AG08395 (cell line): ENCODE measurements around the gene BRF1.

Experiments used
- DNase-seq: peaks from one replicate; pipeline ENCODE4 v3.0.0; 2012; ENCODE audit warnings: mixed read lengths, low spot score

BRF1 gene

DNA sequence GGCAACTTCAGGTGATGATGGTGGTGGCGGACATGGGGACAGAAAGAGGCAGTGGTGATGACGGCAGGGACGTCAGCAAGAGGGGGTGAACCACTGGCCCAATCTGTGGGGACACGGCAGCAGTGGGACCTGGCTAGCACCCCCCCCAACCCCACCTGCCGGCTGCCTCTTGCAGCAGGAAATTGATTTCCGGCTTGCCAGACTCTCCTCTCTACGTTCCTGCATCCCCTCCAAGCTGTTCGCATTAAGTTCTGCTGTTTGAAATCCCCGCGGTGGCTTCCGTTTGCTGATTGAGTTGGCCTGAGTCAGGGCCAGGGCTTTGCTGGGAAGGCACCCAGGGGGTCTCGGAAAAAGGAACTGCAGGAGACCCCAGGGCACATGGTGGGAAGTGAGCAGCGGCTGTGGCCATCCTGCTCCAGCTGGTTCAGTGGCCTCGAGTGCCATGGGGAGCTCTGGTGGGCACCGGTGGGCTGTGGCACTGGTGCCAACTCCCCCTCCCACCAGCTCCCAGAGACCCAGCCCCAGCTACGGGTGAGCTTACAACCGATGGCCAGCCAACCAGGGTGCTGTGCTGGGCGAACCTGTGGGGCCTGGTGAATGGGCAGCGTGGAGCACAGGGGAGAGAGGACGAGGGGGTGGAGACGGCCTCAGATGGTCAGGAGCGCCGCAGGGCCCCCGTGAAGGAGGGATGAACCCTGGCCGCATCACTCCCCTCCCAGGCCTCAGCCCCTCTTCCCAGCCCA, 105.1 kb downstream of the BRF1 start:
- DNase-seq: no peak

DNA sequence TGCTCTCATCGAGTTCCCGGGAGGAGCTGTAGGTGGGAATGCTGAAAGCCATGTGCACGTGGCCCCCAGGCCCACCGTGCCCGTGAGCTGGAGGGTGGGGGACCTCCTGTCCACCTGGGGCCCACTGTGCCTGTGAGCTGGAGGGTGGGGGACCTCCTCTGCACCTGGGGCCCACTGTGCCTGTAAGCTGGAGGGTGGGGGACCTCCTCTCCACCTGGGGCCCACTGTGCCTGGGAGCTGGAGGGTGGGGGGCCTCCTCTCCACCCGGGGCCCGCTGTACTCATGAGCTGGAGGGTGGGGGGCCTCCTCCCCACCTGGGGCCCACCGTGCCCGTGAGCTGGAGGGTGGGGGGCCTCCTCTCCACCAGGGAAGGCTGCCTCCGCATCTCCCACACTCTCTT, 105.8 kb downstream of the BRF1 start:
- DNase-seq: no peak

DNA sequence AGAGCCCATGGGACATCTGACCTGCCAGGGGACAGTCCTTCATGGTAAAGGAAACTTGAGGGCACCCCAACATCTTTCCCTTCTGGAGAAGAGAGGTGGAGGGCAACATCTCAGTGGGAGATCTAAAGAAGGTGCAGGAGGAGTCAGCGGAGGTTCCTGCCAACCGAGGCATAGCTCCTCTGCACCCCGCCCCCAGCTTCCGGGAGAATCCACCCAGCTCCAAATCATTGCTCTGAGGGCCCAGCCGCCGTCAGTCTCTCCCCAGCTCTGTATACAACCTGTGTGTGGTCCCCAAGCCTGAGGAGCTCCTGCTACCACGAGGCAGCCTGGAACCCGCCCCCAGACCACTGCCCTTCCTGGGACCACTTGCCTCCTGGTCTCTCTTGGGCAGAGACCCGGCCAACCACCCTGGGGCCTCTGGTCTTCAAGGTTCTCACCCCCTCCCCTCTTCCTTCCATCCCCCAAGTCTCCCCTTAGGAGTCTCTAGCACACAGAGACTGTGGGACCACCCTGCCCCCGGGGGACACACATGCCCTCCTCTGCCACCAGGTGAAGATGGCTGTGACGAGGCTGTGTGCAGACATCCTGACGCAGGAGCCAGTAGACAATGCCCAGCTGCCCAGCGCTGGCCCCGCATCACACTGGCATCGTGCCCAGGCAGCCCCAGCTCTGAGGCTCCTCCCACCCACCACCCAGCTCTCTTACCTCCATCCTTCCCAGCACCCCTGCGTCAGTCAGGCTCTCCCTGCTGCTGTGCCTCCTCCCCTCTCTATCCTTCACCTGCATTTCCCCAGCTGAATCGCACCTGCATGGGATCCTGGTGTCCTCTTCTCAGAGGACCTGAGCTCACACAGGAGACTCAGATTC, 106.7 kb downstream of the BRF1 start:
- DNase-seq: no peak

DNA sequence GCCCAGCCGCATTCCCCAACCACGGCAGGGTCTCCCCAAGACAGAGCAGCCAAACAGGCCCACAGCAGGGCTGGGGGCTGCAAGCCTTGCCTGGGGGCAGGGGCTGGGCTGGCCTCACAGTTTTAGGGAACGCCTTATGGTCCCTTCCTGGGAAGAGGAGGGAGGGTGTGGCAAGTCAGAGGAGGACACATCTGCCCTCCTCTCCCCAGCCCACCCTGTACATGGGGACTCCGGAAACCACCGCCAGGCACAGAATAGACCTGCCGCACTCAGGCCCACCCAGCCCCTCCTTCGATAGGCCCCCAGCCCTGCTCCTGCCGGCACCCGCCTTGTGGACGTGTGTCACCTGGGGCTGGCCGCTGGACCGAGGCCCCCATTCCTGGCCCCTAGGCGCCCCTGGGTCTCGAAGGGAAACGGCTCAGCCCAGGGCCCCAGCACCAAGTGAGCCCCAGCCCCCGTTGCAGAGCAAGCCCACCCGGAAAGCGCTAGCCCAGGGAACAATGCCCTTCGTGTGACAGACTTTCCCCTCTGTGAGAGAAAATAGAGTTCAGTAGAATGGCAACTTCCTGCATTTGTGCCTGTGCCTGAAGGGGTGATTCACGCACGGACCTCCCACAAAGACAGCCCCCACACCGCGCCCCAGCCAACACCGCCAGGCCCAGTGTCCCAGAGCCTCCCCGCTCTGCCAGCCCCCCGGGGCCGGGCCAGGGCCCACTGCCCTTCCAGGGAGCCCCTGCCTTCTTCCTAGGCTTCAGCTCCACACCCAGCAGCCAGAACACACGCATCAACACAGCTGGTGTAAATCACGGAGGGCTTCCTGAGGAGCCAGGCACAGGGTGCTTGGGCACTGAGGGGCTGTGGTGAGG, 107.7 kb downstream of the BRF1 start:
- DNase-seq: no peak

DNA sequence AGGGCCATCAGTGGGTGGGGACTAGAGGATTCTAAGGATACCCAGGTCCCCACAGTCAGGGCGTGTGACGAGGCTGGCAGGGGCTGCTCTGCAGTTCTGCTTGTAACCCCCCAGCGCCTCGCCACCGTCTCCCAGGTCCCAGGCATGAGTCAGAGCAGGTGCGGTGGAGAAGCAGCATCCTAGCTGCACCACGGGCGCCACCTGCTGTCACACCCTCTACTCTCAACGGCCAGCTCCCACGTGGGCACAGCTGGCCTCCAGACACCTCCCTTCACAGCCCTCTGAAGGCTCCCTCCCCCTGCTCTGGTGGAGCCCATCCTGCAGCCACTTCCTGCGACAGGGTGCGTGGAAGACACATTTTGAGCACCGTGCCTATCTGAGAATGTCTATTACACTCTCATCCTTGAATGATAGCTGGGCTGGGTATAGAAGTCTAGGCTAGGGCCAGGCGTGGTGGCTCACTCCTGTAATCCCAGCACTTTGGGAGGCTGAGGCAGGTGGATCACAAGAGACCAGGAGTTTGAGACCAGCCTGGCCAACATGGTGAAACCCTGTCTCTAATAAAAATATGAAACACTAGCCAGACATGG, 112.8 kb downstream of the BRF1 start:
- DNase-seq: no peak

- no peak for DNase-seq
These were observed 113.7 kb downstream of the BRF1 start for GRCh38 chr14:105187116-105187515.

DNA sequence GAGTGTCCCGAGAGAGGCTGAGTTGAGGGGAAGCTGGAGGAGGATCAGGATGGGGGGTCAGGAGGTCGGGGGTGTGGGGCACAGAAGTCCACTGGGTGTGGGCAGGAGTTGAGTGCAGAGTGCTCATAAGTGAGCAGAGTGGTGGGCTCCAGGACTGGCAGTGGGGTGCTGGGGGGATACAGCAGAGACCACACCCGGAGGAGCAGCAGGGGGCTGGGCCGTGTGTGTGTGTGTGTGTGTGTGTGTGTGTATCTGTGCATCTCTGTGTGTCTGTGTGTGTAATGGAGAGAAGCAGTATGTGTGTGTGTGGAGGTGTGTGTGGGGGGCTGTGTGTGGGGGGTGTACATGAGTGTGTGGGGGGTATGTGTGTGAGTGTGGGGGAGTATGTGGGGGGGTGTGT, 114.8 kb downstream of the BRF1 start:
- no peak for DNase-seq

DNA sequence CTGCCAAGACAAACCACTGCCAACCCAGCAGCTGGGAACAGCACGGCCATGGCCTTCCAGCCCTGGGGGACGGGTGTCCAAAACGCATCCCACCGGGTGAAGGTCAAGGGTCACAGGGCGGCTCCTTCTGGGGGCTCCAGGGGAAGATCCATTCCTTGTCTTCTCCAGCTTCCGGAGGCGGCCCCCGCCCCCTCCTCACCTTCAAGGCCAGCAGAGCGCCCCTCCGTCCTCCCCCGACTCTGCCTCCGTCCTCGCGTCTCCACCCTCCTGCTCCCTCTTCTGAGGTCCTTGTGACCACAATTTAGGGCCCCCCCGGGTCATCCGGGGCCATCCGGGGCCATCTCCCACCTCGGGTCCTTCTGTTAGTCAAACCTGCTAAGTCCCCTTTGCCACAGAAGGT, 115.8 kb downstream of the BRF1 start:
- no peak for DNase-seq

DNA sequence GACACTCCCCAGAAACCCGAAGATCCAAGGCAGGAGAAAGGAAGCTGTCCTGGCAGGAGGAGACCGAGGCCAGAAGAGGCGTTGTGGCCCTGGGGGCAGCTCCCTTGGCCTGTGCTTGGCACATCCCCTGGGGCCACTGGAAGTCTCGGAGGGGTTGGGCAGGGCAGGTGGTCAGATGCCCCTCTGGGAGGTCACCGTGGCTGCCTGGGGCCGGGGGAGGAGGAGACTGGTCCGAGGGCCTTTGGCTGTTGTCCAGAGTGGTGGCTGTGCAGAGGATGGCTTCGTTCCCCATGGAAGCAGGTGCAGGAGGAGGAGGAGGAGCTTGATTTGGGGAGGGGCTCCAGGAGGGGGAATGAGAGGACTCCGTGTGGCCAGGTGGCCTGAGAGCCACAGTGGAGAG, 116.3 kb downstream of the BRF1 start:
- no peak for DNase-seq

GRCh38 chr14:105182296-105183020, 118.3 kb downstream of the BRF1 start:
- no peak for DNase-seq

DNA sequence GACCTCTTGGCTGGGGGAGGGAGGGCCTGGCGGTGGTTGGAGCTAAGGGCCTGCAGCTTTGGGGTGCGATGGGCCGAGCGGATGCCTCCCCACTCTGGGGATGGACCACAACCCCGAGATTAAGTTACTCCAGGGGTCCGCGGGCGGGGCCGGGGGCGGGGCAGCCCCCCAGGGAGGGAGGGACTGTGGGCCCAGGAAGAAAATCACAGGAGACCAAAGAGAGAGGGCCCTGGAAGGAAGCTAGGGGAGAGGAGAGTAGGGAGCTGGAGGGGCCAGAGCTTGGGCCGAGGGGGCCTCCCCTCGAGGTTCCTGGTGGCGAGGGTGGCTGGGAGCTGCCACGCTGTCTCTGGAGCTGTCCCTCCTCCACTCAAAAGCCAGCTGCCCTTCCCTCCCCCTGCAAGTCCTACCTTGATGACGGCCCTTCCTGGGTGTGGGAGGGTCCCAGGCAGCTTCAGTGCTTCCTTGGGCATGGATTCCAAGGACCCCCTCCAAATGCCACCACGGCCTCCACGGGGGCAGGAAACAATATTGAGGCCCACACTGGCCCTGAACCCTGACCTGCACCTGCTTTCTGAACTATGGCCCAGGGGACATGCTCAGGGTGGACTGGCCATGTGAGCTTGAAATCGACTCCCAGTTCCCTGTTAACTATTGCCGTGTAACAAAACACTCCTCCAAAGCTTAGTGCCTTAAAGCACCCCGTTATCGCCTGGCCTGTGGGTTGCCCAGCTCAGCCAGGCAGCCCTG, 119.1 kb downstream of the BRF1 start:
- DNase-seq: no peak

GRCh38 chr14:105180592-105181548, 119.9 kb downstream of the BRF1 start, which contains the start of gene NUDT14:
Gene NUDT14 (minus strand): TSS chr14:105181312. CDS start chr14:105181209, 103 bp downstream.
- peak; percentile 91 for DNase-seq

- DNase-seq: no peak
These were observed 121.6 kb downstream of the BRF1 start for GRCh38 chr14:105179191-105179590.

DNA sequence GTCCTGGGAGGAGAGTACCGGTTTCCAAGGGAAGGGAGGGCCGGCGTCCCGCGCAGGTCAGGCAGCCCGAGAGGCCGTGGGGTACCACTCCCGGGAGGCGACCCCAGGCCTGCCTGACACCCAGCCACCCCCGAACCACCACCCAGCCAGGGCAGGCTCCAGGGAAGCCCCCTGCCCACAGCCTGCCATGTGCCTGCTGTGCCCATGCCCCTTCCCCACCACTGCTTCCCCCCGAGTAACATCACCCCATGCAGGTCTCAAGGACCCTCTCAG, 122.0 kb downstream of the BRF1 start:
- DNase-seq: no peak

- DNase-seq: no peak
These were observed 122.5 kb downstream of the BRF1 start for GRCh38 chr14:105178069-105178867.

DNA sequence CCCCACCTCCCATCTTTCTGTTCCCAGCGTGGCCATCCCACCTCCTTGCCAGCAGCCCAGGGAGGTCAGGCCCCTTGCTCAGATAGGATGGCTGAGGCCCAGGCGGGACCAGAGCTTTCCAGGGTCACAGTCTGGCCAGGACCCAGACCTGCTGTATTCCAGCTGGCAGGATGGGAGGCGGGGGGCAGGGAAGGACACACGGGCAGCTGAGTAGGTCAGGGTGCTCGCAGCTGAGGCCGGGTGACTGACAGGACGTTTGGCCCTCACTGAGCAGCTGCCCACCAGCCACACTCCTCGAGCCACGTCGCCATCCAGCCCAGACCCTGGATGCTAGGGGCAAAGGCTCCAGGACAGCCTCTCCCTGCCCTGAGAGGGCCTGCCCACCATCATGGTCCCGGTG, 123.7 kb downstream of the BRF1 start:
- DNase-seq: no peak

- no peak for DNase-seq
These were observed 124.3 kb downstream of the BRF1 start for GRCh38 chr14:105176513-105176912.
